KMS-11 (cell line): ENCODE data around the gene PKDREJ.

Experiments used
- H2AFZ ChIP-seq: fragments of 200-600 bp; sonication (generic); 2 replicates; pipeline ENCODE4 v1.6.1; 2016; ENCODE audit warnings: antibody characterized with exemption, mixed run types, low read depth
- H3K27ac ChIP-seq: fragments of 200-600 bp; sonication (generic); 2 replicates; pipeline ENCODE4 v1.6.1; 2016; ENCODE audit warnings: mild to moderate bottlenecking, mixed run types
- H3K27me3 ChIP-seq: fragments of 200-600 bp; sonication (generic); 2 replicates; pipeline ENCODE4 v1.6.1; 2017; ENCODE audit warnings: mild to moderate bottlenecking, low read depth, mixed run types, moderate library complexity; ENCODE audit not compliant: insufficient read depth
- H3K36me3 ChIP-seq: fragments of 200-600 bp; sonication (generic); 2 replicates; pipeline ENCODE4 v1.6.1; 2017; ENCODE audit warnings: mild to moderate bottlenecking, mixed run types; ENCODE audit not compliant: insufficient read depth
- H3K4me1 ChIP-seq: fragments of 200-600 bp; sonication (generic); 2 replicates; pipeline ENCODE4 v1.6.1; 2016; ENCODE audit warnings: mild to moderate bottlenecking, low read depth, mixed run types; ENCODE audit not compliant: poor library complexity, severe bottlenecking
- H3K4me2 ChIP-seq: fragments of 200-600 bp; sonication (generic); 2 replicates; pipeline ENCODE4 v1.7.0; 2016; ENCODE audit warnings: mild to moderate bottlenecking, mixed run types
- H3K4me3 ChIP-seq: fragments of 200-600 bp; sonication (generic); IDR thresholded peaks from 2 replicates; pipeline ENCODE4 v1.6.1; 2017; ENCODE audit warnings: low read depth, low read length, mixed read lengths; ENCODE audit not compliant: insufficient read depth
- H3K79me2 ChIP-seq: fragments of 200-600 bp; sonication (generic); 2 replicates; pipeline ENCODE4 v1.6.1; 2016; ENCODE audit warnings: low read depth, mixed run types; ENCODE audit not compliant: insufficient read depth
- H3K9ac ChIP-seq: fragments of 200-600 bp; sonication (generic); 2 replicates; pipeline ENCODE4 v1.6.1; 2016; ENCODE audit warnings: mild to moderate bottlenecking, mixed run types
- H4K20me1 ChIP-seq: fragments of 200-600 bp; sonication (generic); 2 replicates; pipeline ENCODE4 v1.6.1; 2016; ENCODE audit warnings: mild to moderate bottlenecking, mixed run types; ENCODE audit not compliant: insufficient read depth
- CTCF ChIP-seq: fragments of 200-600 bp; sonication (generic); conservative IDR thresholded peaks from 2 replicates; pipeline ENCODE4 v1.6.1; 2017; ENCODE audit warnings: low read depth, mild to moderate bottlenecking, antibody characterized with exemption, low read length, moderate library complexity, mixed read lengths

PKDREJ gene

GRCh38 chr22:46308283-46308988 lies 45.3 kb upstream of the PKDREJ start:
- TF ChIP-seq CTCF, result no peak
- Histone ChIP-seq H3K4me1 (peaks cover 7% of the 10 kb centered on the region), H3K9ac (no peak overlapping the region), H3K36me3 (0 out of 2 replicates have a peak, but pooled peaks cover 3% of the 10 kb centered on the region), H3K79me2 (peaks cover 47% of the 10 kb centered on the region), H3K27me3 (no peaks in the 10 kb centered on the region), H4K20me1 (no peaks in the 10 kb centered on the region), H3K27ac (no peak overlapping the region), H3K4me3 (no peak overlapping the region), H3K4me2 (no peak overlapping the region), H2AFZ (no peak overlapping the region)

GRCh38 chr22:46303347-46303965 lies 40.3 kb upstream of the PKDREJ start:
- H3K4me3 ChIP-seq, result no peak overlapping the region
- no peak overlapping the region for H3K4me2 ChIP-seq
- H3K4me1 ChIP-seq, result peaks cover 18% of the 10 kb centered on the region
- H3K27me3 ChIP-seq, result no peaks in the 10 kb centered on the region
- H3K9ac ChIP-seq, result no peak overlapping the region
- H3K36me3 ChIP-seq, result peaks cover 6% of the 10 kb centered on the region; the same call in 1 of the 2 replicates
- peaks cover 89% of the 10 kb centered on the region for H3K79me2 ChIP-seq
- H3K27ac ChIP-seq, result no peak overlapping the region
- H2AFZ ChIP-seq, result no peak overlapping the region
- no peak for TF ChIP-seq CTCF
- H4K20me1 ChIP-seq, result no peaks in the 10 kb centered on the region

- no peak overlapping the region for H3K4me2 ChIP-seq
- peaks cover 3% of the 10 kb centered on the region; the same call in 1 of the 2 replicates for H3K36me3 ChIP-seq
- TF ChIP-seq CTCF, result no peak
- H3K4me3 ChIP-seq, result no peak overlapping the region
- H3K4me1 ChIP-seq, result peaks cover 26% of the 10 kb centered on the region
- H4K20me1 ChIP-seq, result no peaks in the 10 kb centered on the region
- H3K27ac ChIP-seq, result no peak overlapping the region
- no peak overlapping the region for H3K9ac ChIP-seq
- H3K79me2 ChIP-seq, result peaks cover 80% of the 10 kb centered on the region
- no peaks in the 10 kb centered on the region for H3K27me3 ChIP-seq
- H2AFZ ChIP-seq, result no peak overlapping the region
These were observed 37.3 kb upstream of the PKDREJ start for GRCh38 chr22:46300491-46300890.

- Histone ChIP-seq H3K27me3 (no peaks in the 10 kb centered on the region), H3K79me2 (peaks cover 66% of the 10 kb centered on the region), H3K9ac (no peak overlapping the region), H2AFZ (no peak overlapping the region), H3K4me2 (peak overlapping the region; percentile 97; the same call in 1 of the 2 replicates), H4K20me1 (no peaks in the 10 kb centered on the region), H3K27ac (no peak overlapping the region), H3K36me3 (peaks cover 3% of the 10 kb centered on the region; the same call in 1 of the 2 replicates), H3K4me1 (peaks cover 37% of the 10 kb centered on the region), H3K4me3 (no peak overlapping the region)
- TF ChIP-seq CTCF, result no peak
These were observed 36.0 kb upstream of the PKDREJ start for GRCh38 chr22:46299101-46299500.
